Measurements from ENCODE around the gene FAT1.

The FAT1 gene

GRCh38 chr4:186723292-186724057 is at the start of gene FAT1:
Gene FAT1, minus strand, starts transcription at chr4:186723856. Its CDS starts 14,029 bp downstream, at chr4:186709827.
- peak within 1 kb of the TSS; percentile 99 for H3K4me3 ChIP-seq (ENCODE audit: low read length)
- TF ChIP-seq CTCF (conservative IDR thresholded peaks at IDR 0.05; ENCODE audit: low read depth, low read length) = no peak
- no peak for DNase-seq (ENCODE audit: low read depth)

- no peak for TF ChIP-seq CTCF (conservative IDR thresholded peaks at IDR 0.05; ENCODE audit: low read depth, low read length)
- no peak overlapping the region for H3K4me3 ChIP-seq (ENCODE audit: low read length)
- DNase-seq (ENCODE audit: low read depth) = no peak
These were observed 49.4 kb upstream of the FAT1 start for GRCh38 chr4:186772936-186773487.

- no peak overlapping the region for H3K4me3 ChIP-seq (ENCODE audit: low read length)
- no peak for TF ChIP-seq CTCF (conservative IDR thresholded peaks at IDR 0.05; ENCODE audit: low read depth, low read length)
- no peak for DNase-seq (ENCODE audit: low read depth)
These were observed 48.0 kb upstream of the FAT1 start for GRCh38 chr4:186771624-186772023.

- H3K4me3 ChIP-seq (ENCODE audit: low read length) = no peak overlapping the region
- TF ChIP-seq CTCF (conservative IDR thresholded peaks at IDR 0.05; ENCODE audit: low read depth, low read length) = no peak
- DNase-seq (ENCODE audit: low read depth) = no peak
These were observed 47.0 kb upstream of the FAT1 start for GRCh38 chr4:186770481-186771175.

- H3K4me3 ChIP-seq (ENCODE audit: low read length) = no peak overlapping the region
- no peak for TF ChIP-seq CTCF (conservative IDR thresholded peaks at IDR 0.05; ENCODE audit: low read depth, low read length)
- DNase-seq (ENCODE audit: low read depth) = no peak
These were observed 44.1 kb upstream of the FAT1 start for GRCh38 chr4:186767794-186768193.

GRCh38 chr4:186765673-186766546 is 42.3 kb upstream of the FAT1 start:
- no peak for TF ChIP-seq CTCF (conservative IDR thresholded peaks at IDR 0.05; ENCODE audit: low read depth, low read length)
- no peak overlapping the region for H3K4me3 ChIP-seq (ENCODE audit: low read length)
- DNase-seq (ENCODE audit: low read depth) = no peak
